Measurements from ENCODE around the gene ATP11A.

- TF ChIP-seq CTCF (IDR thresholded peaks at IDR 0.05) (no peak), POLR2A (IDR thresholded peaks at IDR 0.05) (no peak)
These were observed 159.7 kb downstream of the ATP11A start for GRCh38 chr13:112849500-112849899.

Measured in thyroid gland (tissue), 4 donors.